Testis (tissue), 2 donors: ENCODE results near the gene EPHA6.

Experiments used
- CTCF ChIP-seq, 3 experiments: fragments of 450-650 bp in 2 of 3; fragments of 200-600 bp in 1 of 3; sonication (generic) in 1 of 3; IDR thresholded peaks; one replicate each; pipeline ENCODE4 v1.5.1; 2016 to 2019; ENCODE audit warnings: antibody characterized with exemption in 3 of 3, mild to moderate bottlenecking in 2 of 3, moderate library complexity in 1 of 3
- POLR2A ChIP-seq: fragments of 450-650 bp; IDR thresholded peaks from one replicate; pipeline ENCODE4 v1.6.1; 2017; ENCODE audit warnings: antibody characterized with exemption, mild to moderate bottlenecking, moderate library complexity

- TF ChIP-seq CTCF (IDR thresholded peaks at IDR 0.05) (no peak), POLR2A (no peak)
These were observed 682.7 kb downstream of the EPHA6 start for GRCh38 chr3:97497138-97497537.
